GM12864 (cell line): ENCODE results near the gene LGALSL.

Experiments used
- DNase-seq: peaks from one replicate; pipeline ENCODE4 v3.0.0-alpha.2; 2011; ENCODE audit warnings: low read depth
- H3K4me3 ChIP-seq: 2 replicates; pipeline ENCODE4 v1.5.1; 2011; ENCODE audit warnings: mild to moderate bottlenecking, low read depth, low read length, control low read depth
- CTCF ChIP-seq: IDR thresholded peaks from 2 replicates; pipeline ENCODE4 v1.5.1; 2011; ENCODE audit warnings: low read depth, mild to moderate bottlenecking, moderate library complexity, low read length, control low read depth, inconsistent platforms; ENCODE audit errors: missing control alignments

Gene LGALSL

GRCh38 chr2:64482765-64483504, 29.0 kb downstream of the LGALSL start:
- DNase-seq: no peak
- TF ChIP-seq CTCF: no peak
- H3K4me3 ChIP-seq: no peak overlapping the region

GRCh38 chr2:64485331-64485730, 31.4 kb downstream of the LGALSL start:
- no peak for TF ChIP-seq CTCF
- H3K4me3 ChIP-seq: no peak overlapping the region
- DNase-seq: no peak

GRCh38 chr2:64485961-64486360, 32.0 kb downstream of the LGALSL start:
- no peak for DNase-seq
- no peak for TF ChIP-seq CTCF
- H3K4me3 ChIP-seq: no peak overlapping the region

GRCh38 chr2:64487256-64488049, 33.5 kb downstream of the LGALSL start:
- no peak for DNase-seq
- no peak overlapping the region for H3K4me3 ChIP-seq
- no peak for TF ChIP-seq CTCF

GRCh38 chr2:64488050-64488974, 34.4 kb downstream of the LGALSL start:
- peak; percentile 88 for TF ChIP-seq CTCF
- no peak overlapping the region for H3K4me3 ChIP-seq

GRCh38 chr2:64489081-64489751, 35.3 kb downstream of the LGALSL start:
- H3K4me3 ChIP-seq: no peak overlapping the region
- TF ChIP-seq CTCF: no peak
- DNase-seq: no peak

More at GRCh38 chr2:64488050-64488974, 34.4 kb downstream of the LGALSL start:
- peak; percentile 43 for DNase-seq
